GM23338 (cell line): Measurements from ENCODE around the gene FGFRL1. TPM values are rescaled to one million over a fixed set of nuclear protein-coding genes. Genes with fewer than 3 reads are reported as not detected.
"Not testable (repeated sequence)": the region's sequence is repeated elsewhere in the genome, so short reads cannot be mapped to it uniquely, and the experiment has no call there.

Experiments
- ATAC-seq: fragments of 200-7000 bp; cut with Tn5 transposase; 3 replicates; pipeline ENCODE4 v1.9.1; 2020
- DNase-seq: peaks from one replicate; pipeline ENCODE4 v3.0.0-alpha.2; 2015; ENCODE audit warnings: low spot score
- H2AFZ ChIP-seq: fragments of 200-600 bp; sonication (generic); 2 replicates; pipeline ENCODE4 v1.8.0; 2016; ENCODE audit warnings: antibody characterized with exemption, mild to moderate bottlenecking, moderate library complexity
- H3F3A ChIP-seq: fragments of 200-600 bp; sonication (generic); replicated peaks from 2 replicates; pipeline ENCODE4 v1.8.0; 2017; ENCODE audit warnings: antibody characterized with exemption, mixed run types, low read depth
- H3K27ac ChIP-seq: fragments of 200-600 bp; sonication (generic); 2 replicates; pipeline ENCODE4 v1.6.1; 2016; ENCODE audit warnings: low read depth
- H3K27me3 ChIP-seq: fragments of 200-600 bp; sonication (generic); 2 replicates; pipeline ENCODE4 v1.8.0; 2016; ENCODE audit warnings: mild to moderate bottlenecking, mixed run types, moderate library complexity; ENCODE audit not compliant: insufficient read depth
- H3K36me3 ChIP-seq: fragments of 200-600 bp; sonication (generic); 2 replicates; pipeline ENCODE4 v1.8.0; 2016; ENCODE audit warnings: mild to moderate bottlenecking; ENCODE audit not compliant: insufficient read depth
- H3K4me1 ChIP-seq: fragments of 200-600 bp; sonication (generic); 2 replicates; pipeline ENCODE4 v1.8.0; 2016; ENCODE audit warnings: mild to moderate bottlenecking, moderate library complexity; ENCODE audit not compliant: insufficient read depth
- H3K4me2 ChIP-seq: fragments of 200-600 bp; sonication (generic); 2 replicates; pipeline ENCODE4 v1.7.1; 2017; ENCODE audit warnings: mixed run types
- H3K4me3 ChIP-seq: fragments of 200-600 bp; sonication (generic); 2 replicates; pipeline ENCODE4 v1.6.1; 2016; ENCODE audit warnings: mixed run types
- H3K79me2 ChIP-seq: fragments of 200-600 bp; sonication (generic); replicated peaks from 2 replicates; pipeline ENCODE4 v1.8.0; 2017; ENCODE audit warnings: mild to moderate bottlenecking; ENCODE audit not compliant: insufficient read depth
- H3K9me2 ChIP-seq: fragments of 200-600 bp; sonication (generic); 2 replicates; pipeline ENCODE4 v1.8.0; 2017; ENCODE audit not compliant: insufficient read depth
- H4K20me1 ChIP-seq: fragments of 200-600 bp; sonication (generic); replicated peaks from 2 replicates; pipeline ENCODE4 v1.8.0; 2017; ENCODE audit warnings: mild to moderate bottlenecking; ENCODE audit not compliant: insufficient read depth
- H3K27ac Mint-ChIP-seq: 2 replicates; pipeline ENCODE4 v1.8.0; 2020; ENCODE audit warnings: inconsistent platforms, mild to moderate bottlenecking, moderate library complexity, mixed read lengths
- H3K27me3 Mint-ChIP-seq: 3 replicates; pipeline ENCODE4 v1.8.0; 2022; ENCODE audit warnings: low read depth, mild to moderate bottlenecking, moderate library complexity, mixed read lengths, inconsistent platforms; ENCODE audit not compliant: insufficient read depth, poor library complexity
- H3K36me3 Mint-ChIP-seq: 3 replicates; pipeline ENCODE4 v1.8.0; 2021; ENCODE audit warnings: low read depth, mild to moderate bottlenecking, inconsistent platforms, moderate library complexity, mixed read lengths
- H3K4me1 Mint-ChIP-seq: 3 replicates; pipeline ENCODE4 v1.8.0; 2020; ENCODE audit warnings: mild to moderate bottlenecking, inconsistent platforms, mixed read lengths
- H3K4me3 Mint-ChIP-seq: 3 replicates; pipeline ENCODE4 v1.8.0; 2021; ENCODE audit warnings: moderate library complexity, mild to moderate bottlenecking, inconsistent platforms, mixed read lengths
- H3K9me3 Mint-ChIP-seq: 3 replicates; pipeline ENCODE4 v1.8.0; 2020; ENCODE audit warnings: moderate library complexity, mild to moderate bottlenecking, inconsistent platforms, mixed read lengths
- CREB1 ChIP-seq: fragments of 250-450 bp; sonication (Bioruptor Pico); IDR thresholded peaks from 2 replicates; pipeline ENCODE4 v1.5.0; 2020; ENCODE audit warnings: low read depth, mild to moderate bottlenecking, moderate library complexity
- ETS1 ChIP-seq: IDR thresholded peaks from 2 replicates; pipeline ENCODE4 v1.6.1; 2016; ENCODE audit warnings: antibody characterized with exemption
- EZH2 ChIP-seq: fragments of 200-600 bp; sonication (generic); IDR thresholded peaks from one replicate; pipeline ENCODE4 v1.8.0; 2017; ENCODE audit warnings: antibody characterized with exemption, mild to moderate bottlenecking, low read depth; ENCODE audit not compliant: unreplicated experiment
- JUNB ChIP-seq: IDR thresholded peaks from one replicate; pipeline ENCODE4 v1.6.1; 2016; ENCODE audit warnings: antibody characterized with exemption; ENCODE audit not compliant: unreplicated experiment
- NANOG ChIP-seq: IDR thresholded peaks from 2 replicates; pipeline ENCODE4 v1.6.1; 2016; ENCODE audit warnings: antibody characterized with exemption, borderline replicate concordance
- POLR2AphosphoS5 ChIP-seq: IDR thresholded peaks from 2 replicates; pipeline ENCODE4 v1.6.1; 2016; ENCODE audit warnings: antibody characterized with exemption, low read depth
- STAT1 ChIP-seq: IDR thresholded peaks from one replicate; pipeline ENCODE4 v1.6.1; 2016; ENCODE audit warnings: antibody characterized with exemption; ENCODE audit not compliant: unreplicated experiment
- ZNF114 ChIP-seq: fragments of 250-450 bp; sonication (Bioruptor Pico); IDR thresholded peaks from 2 replicates; pipeline ENCODE4 v1.5.0; 2020; ENCODE audit warnings: mild to moderate bottlenecking, moderate library complexity
- ZNF331 ChIP-seq: fragments of 250-450 bp; sonication (Bioruptor Pico); IDR thresholded peaks from 2 replicates; pipeline ENCODE4 v1.5.0; 2020; ENCODE audit warnings: low read depth, mild to moderate bottlenecking, moderate library complexity
- ZNF462 ChIP-seq: fragments of 250-450 bp; sonication (Bioruptor Pico); IDR thresholded peaks from 2 replicates; pipeline ENCODE4 v1.5.0; 2020; ENCODE audit warnings: mild to moderate bottlenecking, moderate library complexity
- polyA plus RNA-seq: library from polyadenylated mRNA; unstranded; fragments of >200 nt; fragmentation: Nextera tagmentation; extraction: Ambion mirVana; gene quantifications from 2 replicates; pipeline ENCODE4 v1.2.1, GENCODE V29; 2016
- total RNA-seq: library from RNA; depleted of rRNA; stranded (reverse); fragments of >200 nt; shearing (Covaris generic); gene quantifications from 2 replicates; pipeline ENCODE4 v1.2.3, GENCODE V29; 2014
- TF ChIP-seq, protein P1 (sequence below): IDR thresholded peaks from one replicate; pipeline ENCODE4 v1.6.1; 2018; ENCODE audit warnings: antibody characterized with exemption; ENCODE audit not compliant: unreplicated experiment

The FGFRL1 gene
- total and polyA plus RNA-seq, 2 experiments from 2014 or later = 7.0 to 35.8 TPM

DNA sequence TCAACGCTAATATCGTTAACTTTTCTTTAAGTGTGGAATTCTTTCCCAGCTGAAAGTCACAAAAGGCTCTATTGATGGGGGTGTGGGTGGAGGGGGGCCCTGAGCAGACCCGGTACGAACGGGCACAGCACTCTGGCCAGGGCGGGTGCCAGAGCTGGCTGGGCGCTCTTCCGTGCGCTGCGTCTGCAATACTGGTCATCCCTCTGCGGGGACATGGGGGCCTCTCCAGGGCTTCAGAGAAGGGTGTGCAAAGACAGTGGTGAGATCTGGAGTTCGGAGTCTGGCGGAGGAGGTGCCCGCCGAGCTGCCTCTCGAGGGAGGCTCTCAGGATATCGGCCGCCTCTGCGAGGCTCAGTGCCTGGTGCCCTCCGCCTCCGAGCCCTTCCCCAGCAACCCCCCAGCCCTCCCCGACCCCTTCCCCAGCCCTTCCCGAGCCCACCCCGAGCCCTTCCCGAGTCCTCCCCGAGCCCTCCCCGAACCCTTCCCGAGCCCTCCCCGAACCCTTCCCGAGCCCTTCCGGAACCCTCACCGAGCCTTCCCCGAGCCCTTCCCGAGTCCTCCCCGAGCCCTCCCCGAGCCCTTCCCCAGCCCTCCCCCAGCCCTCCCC is 34.3 kb downstream of the FGFRL1 start:
- Mint-ChIP-seq H3K27ac (no peak overlapping the region; the same call in 1 of the 2 replicates), H3K4me3 (no peak overlapping the region), H3K4me1 (peaks cover 10% of the 10 kb centered on the region), H3K9me3 (peaks cover 3% of the 10 kb centered on the region; the same call in 2 of the 3 replicates), H3K27me3 (peaks cover 16% of the 10 kb centered on the region), H3K36me3 (peaks cover 3% of the 10 kb centered on the region; the same call in 1 of the 3 replicates)
- H3K79me2 ChIP-seq = no peaks in the 10 kb centered on the region
- no peak for ATAC-seq
- no peaks in the 10 kb centered on the region for H3K36me3 ChIP-seq
- H3K4me2 ChIP-seq = no peak overlapping the region
- no peak for DNase-seq
- H3K27me3 ChIP-seq = no peaks in the 10 kb centered on the region
- no peaks in the 10 kb centered on the region for H3F3A ChIP-seq
- no peak for TF ChIP-seq CREB1
- no peak for TF ChIP-seq ZNF114
- no peak for TF ChIP-seq POLR2AphosphoS5
- TF ChIP-seq NANOG = no peak
- no peak for TF ChIP-seq ZNF331 (CRISPR knock-in tag)
- TF ChIP-seq ZNF462 (CRISPR knock-in tag) = no peak
- TF ChIP-seq ETS1 = no peak
- TF ChIP-seq EZH2 = no peak
- TF ChIP-seq STAT1 = no peak
- TF ChIP-seq, protein P1, sequence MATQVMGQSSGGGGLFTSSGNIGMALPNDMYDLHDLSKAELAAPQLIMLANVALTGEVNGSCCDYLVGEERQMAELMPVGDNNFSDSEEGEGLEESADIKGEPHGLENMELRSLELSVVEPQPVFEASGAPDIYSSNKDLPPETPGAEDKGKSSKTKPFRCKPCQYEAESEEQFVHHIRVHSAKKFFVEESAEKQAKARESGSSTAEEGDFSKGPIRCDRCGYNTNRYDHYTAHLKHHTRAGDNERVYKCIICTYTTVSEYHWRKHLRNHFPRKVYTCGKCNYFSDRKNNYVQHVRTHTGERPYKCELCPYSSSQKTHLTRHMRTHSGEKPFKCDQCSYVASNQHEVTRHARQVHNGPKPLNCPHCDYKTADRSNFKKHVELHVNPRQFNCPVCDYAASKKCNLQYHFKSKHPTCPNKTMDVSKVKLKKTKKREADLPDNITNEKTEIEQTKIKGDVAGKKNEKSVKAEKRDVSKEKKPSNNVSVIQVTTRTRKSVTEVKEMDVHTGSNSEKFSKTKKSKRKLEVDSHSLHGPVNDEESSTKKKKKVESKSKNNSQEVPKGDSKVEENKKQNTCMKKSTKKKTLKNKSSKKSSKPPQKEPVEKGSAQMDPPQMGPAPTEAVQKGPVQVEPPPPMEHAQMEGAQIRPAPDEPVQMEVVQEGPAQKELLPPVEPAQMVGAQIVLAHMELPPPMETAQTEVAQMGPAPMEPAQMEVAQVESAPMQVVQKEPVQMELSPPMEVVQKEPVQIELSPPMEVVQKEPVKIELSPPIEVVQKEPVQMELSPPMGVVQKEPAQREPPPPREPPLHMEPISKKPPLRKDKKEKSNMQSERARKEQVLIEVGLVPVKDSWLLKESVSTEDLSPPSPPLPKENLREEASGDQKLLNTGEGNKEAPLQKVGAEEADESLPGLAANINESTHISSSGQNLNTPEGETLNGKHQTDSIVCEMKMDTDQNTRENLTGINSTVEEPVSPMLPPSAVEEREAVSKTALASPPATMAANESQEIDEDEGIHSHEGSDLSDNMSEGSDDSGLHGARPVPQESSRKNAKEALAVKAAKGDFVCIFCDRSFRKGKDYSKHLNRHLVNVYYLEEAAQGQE = no peak
- TF ChIP-seq JUNB = no peak
- no peak overlapping the region for H2AFZ ChIP-seq
- no peaks in the 10 kb centered on the region for H4K20me1 ChIP-seq
- no peaks in the 10 kb centered on the region for H3K9me2 ChIP-seq
- H3K4me3 ChIP-seq = no peak overlapping the region
- H3K4me1 ChIP-seq = no peaks in the 10 kb centered on the region
- no peak overlapping the region for H3K27ac ChIP-seq

DNA sequence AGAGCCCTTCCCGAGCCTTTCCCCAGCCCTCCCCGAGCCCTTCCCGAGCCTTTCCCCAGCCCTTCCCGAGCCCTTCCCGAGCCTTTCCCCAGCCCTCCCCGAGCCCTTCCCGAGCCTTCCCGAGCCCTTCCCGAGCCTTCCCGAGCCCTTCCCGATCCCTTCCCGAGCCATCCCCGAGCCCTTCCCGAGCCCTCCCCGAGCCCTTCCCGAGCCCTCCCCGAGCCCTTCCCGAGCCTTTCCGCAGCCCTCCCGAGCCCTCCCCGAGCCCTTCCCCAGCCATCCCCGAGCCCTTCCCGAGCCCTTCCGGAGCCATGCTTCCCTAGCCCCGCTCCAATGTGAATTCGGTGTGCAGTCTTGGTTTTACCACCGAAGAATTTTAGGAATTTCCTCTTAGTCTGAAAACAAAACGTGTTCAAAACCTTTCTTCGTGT is 35.2 kb downstream of the FGFRL1 start:
- not testable (repeated sequence) for H3K4me3 Mint-ChIP-seq, H3K36me3 ChIP-seq, H3K36me3 Mint-ChIP-seq, H3K4me1 ChIP-seq, H3K79me2 ChIP-seq, H3K4me1 Mint-ChIP-seq, H3K27ac Mint-ChIP-seq, H3K4me3 ChIP-seq, ATAC-seq, H3K27ac ChIP-seq, DNase-seq, H3K27me3 ChIP-seq, H3F3A ChIP-seq, H3K9me2 ChIP-seq, H3K9me3 Mint-ChIP-seq, H4K20me1 ChIP-seq
- H3K27me3 Mint-ChIP-seq = peaks cover 15% of the 10 kb centered on the region
- H2AFZ ChIP-seq = 0 out of 2 replicates have a peak overlapping the region, but pooled peaks have one; percentile 63
- H3K4me2 ChIP-seq = peak overlapping the region; percentile 62; the same call in 1 of the 2 replicates
